ENCODE measurements around the gene SMARCC2.
"Not testable (repeated sequence)": the region's sequence is repeated elsewhere in the genome, so short reads cannot be mapped to it uniquely, and the experiment has no call there.

SMARCC2 gene

GRCh38 chr12:56160894-56161689 is 28.2 kb downstream of the SMARCC2 start:
- no peaks in the 10 kb centered on the region for H3K27me3 ChIP-seq (ENCODE audit: control insufficient read depth, insufficient read depth, low read length)
- peak overlapping the region; percentile 97 for H3K4me2 ChIP-seq (ENCODE audit: low read length)
- peaks cover 33% of the 10 kb centered on the region for H3K4me1 ChIP-seq (ENCODE audit: control insufficient read depth, insufficient read depth, low read length)
- H3K36me3 ChIP-seq (ENCODE audit: insufficient read depth, low read length): peaks cover 72% of the 10 kb centered on the region
- peak overlapping the region; percentile 97 for H3K9ac ChIP-seq (ENCODE audit: low read depth, low read length)
- peak overlapping the region; percentile 90 for H3K4me3 ChIP-seq (ENCODE audit: low read length)
- H3K9me3 ChIP-seq (replicated peaks; ENCODE audit: low read length): no peaks in the 10 kb centered on the region

DNA sequence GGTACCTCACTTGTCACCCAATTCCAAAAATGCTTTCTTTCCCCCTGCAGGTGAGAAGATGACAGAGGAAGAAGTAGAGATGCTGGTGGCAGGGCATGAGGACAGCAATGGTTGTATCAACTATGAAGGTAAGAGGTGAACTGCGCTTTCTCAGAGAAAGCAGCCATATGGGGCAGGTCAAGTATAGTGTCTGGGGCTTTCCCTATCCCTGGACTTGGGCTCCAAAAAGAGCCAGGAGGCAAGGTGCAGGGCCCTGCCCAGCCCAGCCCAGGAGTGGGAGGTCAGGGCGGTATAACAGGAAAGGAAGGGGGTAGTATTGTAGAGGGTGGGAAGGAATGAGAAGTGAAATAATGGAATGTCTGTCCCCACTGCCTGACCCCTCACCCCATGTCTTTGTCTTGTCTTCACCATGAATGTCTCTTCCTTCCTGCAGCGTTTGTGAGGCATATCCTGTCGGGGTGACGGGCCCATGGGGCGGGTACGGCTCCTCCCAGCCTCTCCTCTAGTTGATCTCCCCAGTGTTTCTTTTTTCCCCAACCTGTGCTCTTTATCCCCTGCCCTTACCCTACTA is 29.0 kb downstream of the SMARCC2 start:
- peak overlapping the region; percentile 97 for H3K4me2 ChIP-seq (ENCODE audit: low read length)
- peak overlapping the region; percentile 97 for H3K9ac ChIP-seq (ENCODE audit: low read depth, low read length)
- no peaks in the 10 kb centered on the region for H3K9me3 ChIP-seq (replicated peaks; ENCODE audit: low read length)
- H3K4me1 ChIP-seq (ENCODE audit: control insufficient read depth, insufficient read depth, low read length): peaks cover 33% of the 10 kb centered on the region
- peaks cover 64% of the 10 kb centered on the region for H3K36me3 ChIP-seq (ENCODE audit: insufficient read depth, low read length)
- peak overlapping the region; percentile 90 for H3K4me3 ChIP-seq (ENCODE audit: low read length)
- no peaks in the 10 kb centered on the region for H3K27me3 ChIP-seq (ENCODE audit: control insufficient read depth, insufficient read depth, low read length)

- Histone ChIP-seq H3K4me3 (ENCODE audit: low read length) (peak overlapping the region; percentile 90), H3K36me3 (ENCODE audit: insufficient read depth, low read length) (peaks cover 59% of the 10 kb centered on the region), H3K9ac (ENCODE audit: low read depth, low read length) (peak overlapping the region; percentile 97), H3K9me3 (replicated peaks; ENCODE audit: low read length) (no peaks in the 10 kb centered on the region), H3K4me2 (ENCODE audit: low read length) (peak overlapping the region; percentile 97), H3K4me1 (ENCODE audit: control insufficient read depth, insufficient read depth, low read length) (peaks cover 33% of the 10 kb centered on the region), H3K27me3 (ENCODE audit: control insufficient read depth, insufficient read depth, low read length) (no peaks in the 10 kb centered on the region)
Observed at GRCh38 chr12:56159482-56160192, 29.6 kb downstream of the SMARCC2 start.

DNA sequence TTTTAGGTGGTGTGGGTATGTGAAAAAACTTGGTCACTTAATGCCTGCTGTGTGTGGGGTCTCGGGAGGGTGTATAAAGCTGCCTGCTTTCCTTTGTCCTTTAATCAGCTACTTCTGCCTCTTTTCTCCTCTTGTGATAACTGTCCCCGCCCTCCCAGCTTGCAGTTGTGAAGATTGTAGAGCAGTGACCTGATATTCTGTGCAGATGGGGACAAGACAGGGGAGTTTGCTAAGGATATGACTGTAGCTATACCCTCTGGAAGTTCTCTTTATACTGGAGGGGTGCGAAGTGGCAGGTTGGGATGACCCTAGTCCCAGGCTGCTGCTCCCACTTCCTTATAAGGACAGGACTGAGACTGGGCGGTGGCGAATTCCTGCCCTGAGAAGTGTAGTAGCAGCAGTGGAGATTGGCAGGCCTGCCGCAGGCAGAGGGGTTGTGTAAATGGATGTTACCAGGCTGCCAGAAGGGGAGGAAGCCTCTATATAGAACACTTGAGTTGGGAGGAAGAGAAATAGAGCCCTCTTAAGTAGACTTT is 30.3 kb downstream of the SMARCC2 start:
- Histone ChIP-seq H3K36me3 (ENCODE audit: insufficient read depth, low read length) (peaks cover 52% of the 10 kb centered on the region), H3K9ac (ENCODE audit: low read depth, low read length) (peak overlapping the region; percentile 97), H3K27me3 (ENCODE audit: control insufficient read depth, insufficient read depth, low read length) (no peaks in the 10 kb centered on the region), H3K4me3 (ENCODE audit: low read length) (peak overlapping the region; percentile 90), H3K4me2 (ENCODE audit: low read length) (peak overlapping the region; percentile 97), H3K4me1 (ENCODE audit: control insufficient read depth, insufficient read depth, low read length) (peaks cover 33% of the 10 kb centered on the region), H3K9me3 (replicated peaks; ENCODE audit: low read length) (no peaks in the 10 kb centered on the region)

DNA sequence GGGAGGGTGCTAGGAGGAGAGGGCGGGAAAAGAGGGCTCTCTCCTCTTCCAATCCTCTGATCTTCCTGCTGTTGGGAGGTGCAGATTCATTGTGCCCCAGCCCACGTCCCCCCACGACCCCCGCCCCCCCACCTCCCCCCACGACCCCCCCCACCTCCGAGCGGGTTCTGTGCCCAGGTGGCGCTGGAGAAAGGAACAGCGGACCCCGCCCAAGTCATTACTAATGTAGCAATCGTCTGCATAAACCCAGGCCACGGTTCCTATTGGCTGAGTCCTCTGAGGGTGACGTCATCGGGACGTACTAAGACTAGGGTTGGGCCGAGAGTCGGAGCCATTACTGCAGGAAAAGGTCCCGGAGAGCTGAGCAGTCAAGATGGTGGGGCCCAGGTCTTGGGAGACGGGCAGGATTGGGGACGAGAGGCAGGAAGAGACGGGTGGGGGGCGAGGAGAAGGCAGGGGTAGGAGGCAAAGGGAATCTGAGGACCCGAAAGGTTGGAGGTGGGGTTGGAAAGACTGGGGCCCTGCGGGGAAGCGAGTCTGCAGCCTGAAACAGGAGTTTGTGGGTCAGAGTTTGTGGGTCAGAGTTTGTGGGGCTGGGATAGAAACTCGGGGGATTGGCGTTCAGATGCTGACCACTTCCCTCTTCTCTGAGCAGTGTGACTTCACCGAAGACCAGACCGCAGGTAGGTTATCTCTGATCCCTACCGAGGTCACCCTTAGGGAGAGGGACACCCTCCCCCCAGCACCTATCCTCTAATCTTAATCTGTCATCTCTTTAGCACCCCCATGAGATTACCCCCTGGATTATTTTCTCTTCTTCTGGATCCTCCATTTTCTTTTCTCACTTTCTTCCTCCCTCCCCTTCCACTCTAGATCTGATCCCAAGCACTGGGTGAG is 31.0 kb downstream of the SMARCC2 start, which contains the start of gene MYL6:
TSS of gene MYL6 (plus strand) at position 331 of the 897 bp plus-strand sequence. CDS start at position 374, 43 bp downstream.
- peak within 1 kb of the TSS; percentile 90 for H3K4me3 ChIP-seq (ENCODE audit: low read length)
- H3K4me2 ChIP-seq (ENCODE audit: low read length): peak within 1 kb of the TSS; percentile 97
- no peaks in the 10 kb centered on the region for H3K9me3 ChIP-seq (replicated peaks; ENCODE audit: low read length)
- no peaks in the 10 kb centered on the region for H3K27me3 ChIP-seq (ENCODE audit: control insufficient read depth, insufficient read depth, low read length)
- H3K36me3 ChIP-seq (ENCODE audit: insufficient read depth, low read length): peaks cover 45% of the 10 kb centered on the region
- peak within 1 kb of the TSS; percentile 97 for H3K9ac ChIP-seq (ENCODE audit: low read depth, low read length)
- peaks cover 40% of the 10 kb centered on the region for H3K4me1 ChIP-seq (ENCODE audit: control insufficient read depth, insufficient read depth, low read length)

GRCh38 chr12:56157201-56158028 is 31.9 kb downstream of the SMARCC2 start:
- Histone ChIP-seq H3K4me2 (ENCODE audit: low read length) (peak overlapping the region; percentile 97), H3K4me1 (ENCODE audit: control insufficient read depth, insufficient read depth, low read length) (peaks cover 46% of the 10 kb centered on the region), H3K36me3 (ENCODE audit: insufficient read depth, low read length) (peaks cover 37% of the 10 kb centered on the region), H3K9me3 (replicated peaks; ENCODE audit: low read length) (no peaks in the 10 kb centered on the region), H3K27me3 (ENCODE audit: control insufficient read depth, insufficient read depth, low read length) (no peaks in the 10 kb centered on the region), H3K4me3 (ENCODE audit: low read length) (peak overlapping the region; percentile 90), H3K9ac (ENCODE audit: low read depth, low read length) (peak overlapping the region; percentile 74)

GRCh38 chr12:56156464-56157200 is 32.7 kb downstream of the SMARCC2 start:
- not testable (repeated sequence) for H3K9me3 ChIP-seq (replicated peaks; ENCODE audit: low read length); H3K27me3 ChIP-seq (ENCODE audit: control insufficient read depth, insufficient read depth, low read length)
- H3K36me3 ChIP-seq (ENCODE audit: insufficient read depth, low read length): peaks cover 29% of the 10 kb centered on the region
- peak overlapping the region; percentile 74 for H3K9ac ChIP-seq (ENCODE audit: low read depth, low read length)
- peak overlapping the region; percentile 97 for H3K4me2 ChIP-seq (ENCODE audit: low read length)
- H3K4me1 ChIP-seq (ENCODE audit: control insufficient read depth, insufficient read depth, low read length): peaks cover 44% of the 10 kb centered on the region
- H3K4me3 ChIP-seq (ENCODE audit: low read length): peak overlapping the region; percentile 90

DNA sequence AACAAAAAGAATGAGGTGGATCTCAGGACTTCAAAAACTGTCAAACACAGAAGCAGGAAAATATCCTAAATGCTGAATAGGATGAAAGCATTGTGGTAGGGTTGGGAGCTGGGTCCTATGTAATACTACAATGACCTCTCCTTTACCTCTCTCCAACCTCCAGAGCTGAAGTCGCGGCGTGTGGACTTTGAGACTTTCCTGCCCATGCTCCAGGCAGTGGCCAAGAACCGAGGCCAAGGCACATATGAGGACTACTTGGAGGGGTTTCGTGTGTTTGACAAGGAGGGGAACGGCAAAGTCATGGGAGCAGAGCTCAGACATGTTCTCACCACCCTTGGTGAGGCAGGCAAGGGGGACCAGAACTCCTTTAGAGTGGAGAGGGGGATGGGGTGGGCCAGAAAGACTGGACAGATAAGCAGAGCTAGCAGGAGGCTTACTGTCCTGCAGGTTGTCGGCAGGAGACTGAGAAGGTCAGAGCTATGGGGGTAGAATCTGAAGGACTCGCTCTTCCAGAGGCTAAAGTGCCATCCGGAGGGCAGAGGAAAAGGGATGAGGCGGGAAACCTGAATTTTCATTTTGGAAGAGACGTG is 33.9 kb downstream of the SMARCC2 start:
- H3K4me1 ChIP-seq (ENCODE audit: control insufficient read depth, insufficient read depth, low read length): peaks cover 41% of the 10 kb centered on the region
- H3K27me3 ChIP-seq (ENCODE audit: control insufficient read depth, insufficient read depth, low read length): no peaks in the 10 kb centered on the region
- peaks cover 16% of the 10 kb centered on the region for H3K36me3 ChIP-seq (ENCODE audit: insufficient read depth, low read length)
- no peak overlapping the region for H3K4me3 ChIP-seq (ENCODE audit: low read length)
- no peak overlapping the region for H3K9ac ChIP-seq (ENCODE audit: low read depth, low read length)
- H3K9me3 ChIP-seq (replicated peaks; ENCODE audit: low read length): no peaks in the 10 kb centered on the region
- H3K4me2 ChIP-seq (ENCODE audit: low read length): no peak overlapping the region

- H3K27me3 ChIP-seq (ENCODE audit: control insufficient read depth, insufficient read depth, low read length): no peaks in the 10 kb centered on the region
- no peak overlapping the region for H3K9ac ChIP-seq (ENCODE audit: low read depth, low read length)
- no peak overlapping the region for H3K4me3 ChIP-seq (ENCODE audit: low read length)
- no peak overlapping the region for H3K4me2 ChIP-seq (ENCODE audit: low read length)
- no peaks in the 10 kb centered on the region for H3K9me3 ChIP-seq (replicated peaks; ENCODE audit: low read length)
- H3K36me3 ChIP-seq (ENCODE audit: insufficient read depth, low read length): peaks cover 11% of the 10 kb centered on the region
- peaks cover 37% of the 10 kb centered on the region for H3K4me1 ChIP-seq (ENCODE audit: control insufficient read depth, insufficient read depth, low read length)
Observed at GRCh38 chr12:56154818-56155217, 34.5 kb downstream of the SMARCC2 start.

All from skeletal muscle satellite cell (primary cell).